Keratinocyte (primary cell): ENCODE results near the gene SLC25A30.

Source experiments
- CTCF ChIP-seq, 3 experiments: IDR thresholded peaks in 1 of 3; conservative IDR thresholded peaks in 1 of 3; optimal IDR thresholded peaks in 1 of 3; 2 replicates in 2 of 3; 3 replicates in 1 of 3; pipeline versions ENCODE3 to v1.5.1; 2011; ENCODE audit warnings: low read length in 3 of 3, mild to moderate bottlenecking in 3 of 3, moderate library complexity in 2 of 3, control low read depth in 1 of 3, inconsistent platforms in 1 of 3; ENCODE audit not compliant: insufficient read depth in 2 of 3; ENCODE audit errors: extremely low read depth in 1 of 3
- EZH2 ChIP-seq: IDR thresholded peaks from one replicate; pipeline ENCODE4 v1.6.1; 2012; ENCODE audit warnings: inconsistent platforms, mild to moderate bottlenecking, low read length, moderate library complexity

- TF ChIP-seq CTCF (optimal IDR thresholded peaks at IDR 0.05 in 1 of 3, IDR thresholded peaks at IDR 0.05 in 1 of 3, conservative IDR thresholded peaks at IDR 0.05 in 1 of 3; ENCODE audit: extremely low read depth in 1 of 3, insufficient read depth in 2 of 3, low read length in 3 of 3) (no peak), EZH2 (no peak)
Observed at GRCh38 chr13:45352031-45352430, 66.1 kb downstream of the SLC25A30 start.
